Kidney (tissue), 14 donors: ENCODE measurements around the gene ZSCAN31. TPM values are rescaled to one million over a fixed set of nuclear protein-coding genes. Genes with fewer than 3 reads are reported as not detected.

ENCODE experiments used
- DNase-seq, 5 donors: peaks; one replicate each; pipeline ENCODE4 v3.0.0-alpha.2; 2013 to 2020
- FAIRE-seq: peaks from 2 replicates; lab custom pipeline; 2012; peaks lifted over from hg19 to GRCh38; lab: Jason Lieb, UNC
- H3K27ac ChIP-seq, 2 donors: one replicate each; pipeline ENCODE4 v1.7.0; 2013; ENCODE audit warnings: low read depth in 2 of 2, low read length in 2 of 2, inconsistent platforms in 1 of 2
- H3K27me3 ChIP-seq: one replicate; pipeline ENCODE4 v1.7.1; 2013; ENCODE audit warnings: low read length, inconsistent platforms; ENCODE audit not compliant: control insufficient read depth, insufficient read depth
- H3K36me3 ChIP-seq, 3 donors: one replicate each; pipeline versions ENCODE4 v1.7.0 to v1.7.1; 2013; ENCODE audit warnings: low read length in 3 of 3, control low read depth in 1 of 3, inconsistent platforms in 1 of 3; ENCODE audit not compliant: insufficient read depth in 3 of 3, control insufficient read depth in 2 of 3
- H3K4me1 ChIP-seq, 3 donors: one replicate each; pipeline versions ENCODE4 v1.7.0 to v1.7.1; 2013; ENCODE audit warnings: low read length in 3 of 3, inconsistent platforms in 1 of 3, low read depth in 1 of 3; ENCODE audit not compliant: control insufficient read depth in 2 of 3, insufficient read depth in 2 of 3
- H3K4me3 ChIP-seq, 3 donors: one replicate each; pipeline versions ENCODE4 v1.7.0 to v1.8.1; 2013; ENCODE audit warnings: low read length in 3 of 3, control low read depth in 1 of 3, inconsistent platforms in 1 of 3
- H3K9ac ChIP-seq, 3 donors: one replicate each; pipeline versions ENCODE4 v1.7.0 to v1.7.1; 2013; ENCODE audit warnings: low read length in 3 of 3, control low read depth in 1 of 3, inconsistent platforms in 1 of 3
- H3K9me3 ChIP-seq, 3 donors: one replicate each; pipeline versions ENCODE4 v1.7.0 to v1.7.1; 2013; ENCODE audit warnings: low read length in 3 of 3, control low read depth in 1 of 3, inconsistent platforms in 1 of 3; ENCODE audit not compliant: control insufficient read depth in 2 of 3, insufficient read depth in 1 of 3
- intact Hi-C: fragments of 100-400 bp; cut with DNase I; formaldehyde crosslinking; loops from one replicate; pipeline ENCODE4 v1.11.1; 2022
- polyA plus RNA-seq: library from polyadenylated mRNA; stranded (reverse); fragments of 350-450 nt; fragmentation: Illumina TruSeq; extraction: RNeasy Lipid Tissue Mini Kit (QIAGEN cat#74804); gene quantifications from one replicate; pipeline ENCODE4 v1.2.3, GENCODE V29; 2014; ENCODE audit warnings: low read depth, low replicate concordance; ENCODE audit not compliant: insufficient read depth
- total RNA-seq: library from RNA; stranded (reverse); fragmentation: NEBNext Ultra II Directional; extraction: Animal tissue kit (Norgen Biotek cat#: 25700); gene quantifications from one replicate; pipeline ENCODE4 v1.2.1, GENCODE V29; 2021
- TF ChIP-seq, protein P1 (sequence below): IDR thresholded peaks from 3 replicates; pipeline ENCODE4 v1.5.1; 2012; ENCODE audit warnings: mild to moderate bottlenecking, moderate library complexity, borderline replicate concordance; ENCODE audit not compliant: insufficient read depth; ENCODE audit errors: extremely low read depth
- donor health status: control.
- donor health status: control.
- donor health status: control.
- donor health status: control.
- donor health status: control.
- donor health status: DM: yes; HTN: yes; CAD: no.
- donor health status: Normal renal cell carcinoma (clear cell type).

Gene ZSCAN31
- total and polyA plus RNA-seq, 2 donors from 2014 or later = 4.1 to 6.3 TPM

DNA sequence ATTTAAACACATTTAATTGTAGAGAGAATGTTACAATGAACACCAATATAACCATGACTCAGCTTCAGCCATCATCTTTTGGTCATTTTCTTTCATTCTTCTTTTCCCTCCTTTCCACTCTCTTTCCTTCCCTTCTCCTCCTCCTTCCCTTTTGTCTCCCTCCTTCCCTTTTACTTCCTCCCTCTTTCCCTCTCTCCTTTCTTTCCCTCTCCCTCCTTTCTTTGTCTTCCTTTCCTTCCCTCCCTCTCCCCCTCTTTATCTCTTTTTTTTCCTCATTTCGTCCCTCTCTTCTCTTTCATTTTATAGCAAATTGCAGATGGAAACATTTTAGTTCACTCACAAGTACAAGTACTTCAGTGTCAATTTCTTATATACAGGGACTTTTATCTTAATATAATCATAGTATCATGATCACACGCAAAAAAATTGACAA, 15.6 kb upstream of the ZSCAN31 start:
- Histone ChIP-seq H3K4me1 (peaks cover 0 to 21% (median 10%) of the 10 kb centered on the region in 3 donors), H3K9ac (no peak overlapping the region), H3K9me3 (no peaks in the 10 kb centered on the region), H3K27ac (no peak overlapping the region), H3K4me3 (peak overlapping the region in 2 of 3 donors; percentile 4 to 97), H3K27me3 (no peaks in the 10 kb centered on the region), H3K36me3 (no peaks in the 10 kb centered on the region)
- TF ChIP-seq, protein P1, sequence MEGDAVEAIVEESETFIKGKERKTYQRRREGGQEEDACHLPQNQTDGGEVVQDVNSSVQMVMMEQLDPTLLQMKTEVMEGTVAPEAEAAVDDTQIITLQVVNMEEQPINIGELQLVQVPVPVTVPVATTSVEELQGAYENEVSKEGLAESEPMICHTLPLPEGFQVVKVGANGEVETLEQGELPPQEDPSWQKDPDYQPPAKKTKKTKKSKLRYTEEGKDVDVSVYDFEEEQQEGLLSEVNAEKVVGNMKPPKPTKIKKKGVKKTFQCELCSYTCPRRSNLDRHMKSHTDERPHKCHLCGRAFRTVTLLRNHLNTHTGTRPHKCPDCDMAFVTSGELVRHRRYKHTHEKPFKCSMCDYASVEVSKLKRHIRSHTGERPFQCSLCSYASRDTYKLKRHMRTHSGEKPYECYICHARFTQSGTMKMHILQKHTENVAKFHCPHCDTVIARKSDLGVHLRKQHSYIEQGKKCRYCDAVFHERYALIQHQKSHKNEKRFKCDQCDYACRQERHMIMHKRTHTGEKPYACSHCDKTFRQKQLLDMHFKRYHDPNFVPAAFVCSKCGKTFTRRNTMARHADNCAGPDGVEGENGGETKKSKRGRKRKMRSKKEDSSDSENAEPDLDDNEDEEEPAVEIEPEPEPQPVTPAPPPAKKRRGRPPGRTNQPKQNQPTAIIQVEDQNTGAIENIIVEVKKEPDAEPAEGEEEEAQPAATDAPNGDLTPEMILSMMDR = no peak
- FAIRE-seq = no peak
- intact Hi-C loops = no loop called here
- no peak for DNase-seq

DNA sequence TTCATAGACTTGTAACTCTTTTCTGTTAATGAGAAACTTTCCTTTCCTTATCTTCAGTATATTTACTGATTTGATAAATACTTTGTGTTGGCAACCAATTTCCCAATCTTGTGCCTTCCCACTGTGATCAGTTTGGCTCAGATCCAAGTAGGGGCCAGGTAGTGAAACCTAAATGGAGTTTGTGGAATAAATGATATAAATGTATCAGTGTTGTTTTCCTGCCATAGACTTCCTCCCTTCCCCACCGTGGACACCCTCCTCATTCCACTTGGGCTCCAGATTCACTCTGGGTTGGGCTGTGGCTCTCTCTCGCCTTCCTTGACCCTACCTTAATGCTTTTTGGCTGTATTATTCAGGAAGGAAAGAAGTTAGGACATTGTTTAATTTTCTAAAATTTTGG, 15.1 kb upstream of the ZSCAN31 start:
- intact Hi-C loops = no loop called here
- peaks cover 0 to 18% (median 6%) of the 10 kb centered on the region in 3 donors for H3K4me1 ChIP-seq
- H3K9me3 ChIP-seq = no peaks in the 10 kb centered on the region
- no peak overlapping the region for H3K9ac ChIP-seq
- H3K4me3 ChIP-seq = peak overlapping the region in 2 of 3 donors; percentile 97 to 98
- no peak for DNase-seq
- no peak overlapping the region for H3K27ac ChIP-seq
- no peaks in the 10 kb centered on the region for H3K27me3 ChIP-seq
- FAIRE-seq = no peak
- no peaks in the 10 kb centered on the region for H3K36me3 ChIP-seq
- TF ChIP-seq, protein P1 = no peak

DNA sequence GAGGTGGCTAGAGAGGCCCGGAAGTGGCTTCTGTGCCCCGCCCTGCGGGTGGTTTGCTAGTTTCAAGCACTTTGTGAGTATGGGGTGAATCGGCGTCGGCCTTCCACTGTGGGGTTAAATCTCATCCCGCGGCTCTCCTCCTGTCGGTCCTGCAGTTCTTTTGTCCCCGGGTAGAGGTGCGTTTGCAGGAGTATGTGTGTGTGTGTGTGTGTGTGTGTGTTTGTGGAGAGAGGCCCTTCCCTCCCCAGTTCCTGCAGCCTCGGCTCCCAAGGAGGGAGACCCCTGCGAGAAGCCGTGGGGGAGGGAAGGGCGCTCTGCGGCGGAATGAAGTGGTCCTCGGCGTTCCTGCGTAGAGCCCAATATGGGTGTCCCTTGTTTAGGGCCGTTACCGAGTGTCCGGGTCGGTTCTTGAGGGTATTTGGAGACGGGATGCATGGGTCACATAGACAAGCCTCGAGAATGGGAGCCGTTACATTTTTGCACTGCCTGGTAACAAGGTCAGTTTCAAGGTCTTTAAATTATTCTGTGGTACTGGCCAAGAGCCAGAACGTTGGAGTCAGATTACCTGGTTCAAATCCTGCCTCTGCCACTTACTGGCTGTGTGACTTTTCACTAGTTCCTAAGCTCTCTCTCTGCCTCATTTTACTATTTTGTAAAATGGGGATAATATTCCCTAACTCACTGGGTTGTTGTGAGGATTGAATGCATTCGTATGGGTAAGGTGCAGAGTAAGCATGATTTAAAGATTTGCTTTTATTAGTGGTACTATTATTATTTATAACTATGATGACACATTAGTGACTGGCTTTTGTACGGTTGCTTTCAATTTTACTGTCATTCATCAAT, 14.2 kb upstream of the ZSCAN31 start, which contains the start of gene ZKSCAN3:
ZKSCAN3 (plus strand) TSS at position 56 of the 846 bp plus-strand sequence. CDS start 9,640 bp downstream, outside the sequence.
- FAIRE-seq = no peak
- H3K27me3 ChIP-seq = no peaks in the 10 kb centered on the region
- H3K27ac ChIP-seq = peak within 1 kb of the TSS; percentile 61 to 70
- peak; percentile 89 to 96 (median 92) for DNase-seq
- peak within 1 kb of the TSS; percentile 87 to 98 (median 97) for H3K4me3 ChIP-seq
- H3K4me1 ChIP-seq = peaks cover 0 to 12% (median 6%) of the 10 kb centered on the region in 3 donors
- H3K9me3 ChIP-seq = no peaks in the 10 kb centered on the region
- H3K36me3 ChIP-seq = no peaks in the 10 kb centered on the region
- TF ChIP-seq, protein P1 = no peak
- H3K9ac ChIP-seq = peak within 1 kb of the TSS; percentile 87 to 94 (median 91)
- intact Hi-C loops = no loop called here
